Measurements from ENCODE around the gene SENP6.

SENP6 gene

GRCh38 chr6:75601304-75602245 lies at the start of gene SENP6 (continued):
- TF ChIP-seq PRDM10 (tag by site-specific recombination; IDR thresholded peaks at IDR 0.05) = peak; percentile 89
- no peak for TF ChIP-seq GLI2 (tag by site-specific recombination; IDR thresholded peaks at IDR 0.05; ENCODE audit: borderline replicate concordance, low read depth)
- no peak for TF ChIP-seq ZFP3 (tag by site-specific recombination; IDR thresholded peaks at IDR 0.05; ENCODE audit: low read depth)
- TF ChIP-seq ZNF473 (tag by site-specific recombination; IDR thresholded peaks at IDR 0.05) = no peak
- TF ChIP-seq HOXC10 (CRISPR knock-in tag; IDR thresholded peaks at IDR 0.05) = no peak
- no peak for TF ChIP-seq SALL2 (tag by site-specific recombination; IDR thresholded peaks at IDR 0.05; ENCODE audit: borderline replicate concordance)
- 0 out of 2 replicates have a peak, but pooled peaks have one; percentile 59 for TF ChIP-seq ZXDB (tag by site-specific recombination; IDR thresholded peaks at IDR 0.05)
- no peak for TF ChIP-seq TCF7L2 (IDR thresholded peaks at IDR 0.05; ENCODE audit: borderline replicate concordance, low read depth, low read length)
- TF ChIP-seq RBAK (tag by site-specific recombination; IDR thresholded peaks at IDR 0.05) = no peak
- no peak for TF ChIP-seq MYNN (tag by site-specific recombination; IDR thresholded peaks at IDR 0.05; ENCODE audit: borderline replicate concordance)
- no peak for TF ChIP-seq ZNF510 (tag by site-specific recombination; IDR thresholded peaks at IDR 0.05; ENCODE audit: insufficient replicate concordance)
- TF ChIP-seq ZSCAN4 (tag by site-specific recombination; IDR thresholded peaks at IDR 0.05) = no peak
- no peak for TF ChIP-seq BCL11A (tag by site-specific recombination; IDR thresholded peaks at IDR 0.05; ENCODE audit: low read depth)
- no peak for TF ChIP-seq ZNF132 (tag by site-specific recombination; IDR thresholded peaks at IDR 0.05; ENCODE audit: borderline replicate concordance)
- TF ChIP-seq ZNF777 (tag by site-specific recombination; IDR thresholded peaks at IDR 0.05; ENCODE audit: borderline replicate concordance) = no peak
- TF ChIP-seq ZNF214 (tag by site-specific recombination; IDR thresholded peaks at IDR 0.05; ENCODE audit: borderline replicate concordance) = no peak
- TF ChIP-seq ZBTB26 (tag by site-specific recombination; optimal IDR thresholded peaks at IDR 0.05) = no peak
- no peak for TF ChIP-seq SCRT1 (tag by site-specific recombination; IDR thresholded peaks at IDR 0.05; ENCODE audit: borderline replicate concordance)
- TF ChIP-seq KLF8 (tag by site-specific recombination; IDR thresholded peaks at IDR 0.05) = peak; percentile 96
- TF ChIP-seq TRIM28 (IDR thresholded peaks at IDR 0.05; ENCODE audit: borderline replicate concordance, low read length) = no peak; the same call in 1 of the 2 replicates
- TF ChIP-seq PRDM2 (tag by site-specific recombination; IDR thresholded peaks at IDR 0.05; ENCODE audit: borderline replicate concordance) = no peak
- TF ChIP-seq MZF1 (tag by site-specific recombination; IDR thresholded peaks at IDR 0.05; ENCODE audit: borderline replicate concordance) = peak; percentile 65; the same call in 1 of the 2 replicates
- TF ChIP-seq ZBTB1 (tag by site-specific recombination; IDR thresholded peaks at IDR 0.05) = no peak
- TF ChIP-seq ZNF433 (tag by site-specific recombination; IDR thresholded peaks at IDR 0.05; ENCODE audit: low read depth) = no peak
- no peak for TF ChIP-seq ZNF302 (tag by site-specific recombination; IDR thresholded peaks at IDR 0.05; ENCODE audit: low read depth)

Measured in HEK293 (cell line).